KMS-11 (cell line): ENCODE measurements around the gene MEST.
"Not testable (repeated sequence)": the region's sequence is repeated elsewhere in the genome, so short reads cannot be mapped to it uniquely, and the experiment has no call there.

Experiments
- H2AFZ ChIP-seq: fragments of 200-600 bp; sonication (generic); 2 replicates; pipeline ENCODE4 v1.6.1; 2016; ENCODE audit warnings: antibody characterized with exemption, mixed run types, low read depth
- H3K27ac ChIP-seq: fragments of 200-600 bp; sonication (generic); 2 replicates; pipeline ENCODE4 v1.6.1; 2016; ENCODE audit warnings: mild to moderate bottlenecking, mixed run types
- H3K27me3 ChIP-seq: fragments of 200-600 bp; sonication (generic); 2 replicates; pipeline ENCODE4 v1.6.1; 2017; ENCODE audit warnings: mild to moderate bottlenecking, low read depth, mixed run types, moderate library complexity; ENCODE audit not compliant: insufficient read depth
- H3K36me3 ChIP-seq: fragments of 200-600 bp; sonication (generic); 2 replicates; pipeline ENCODE4 v1.6.1; 2017; ENCODE audit warnings: mild to moderate bottlenecking, mixed run types; ENCODE audit not compliant: insufficient read depth
- H3K4me1 ChIP-seq: fragments of 200-600 bp; sonication (generic); 2 replicates; pipeline ENCODE4 v1.6.1; 2016; ENCODE audit warnings: mild to moderate bottlenecking, low read depth, mixed run types; ENCODE audit not compliant: poor library complexity, severe bottlenecking
- H3K4me2 ChIP-seq: fragments of 200-600 bp; sonication (generic); 2 replicates; pipeline ENCODE4 v1.7.0; 2016; ENCODE audit warnings: mild to moderate bottlenecking, mixed run types
- H3K4me3 ChIP-seq: fragments of 200-600 bp; sonication (generic); IDR thresholded peaks from 2 replicates; pipeline ENCODE4 v1.6.1; 2017; ENCODE audit warnings: low read depth, low read length, mixed read lengths; ENCODE audit not compliant: insufficient read depth
- H3K79me2 ChIP-seq: fragments of 200-600 bp; sonication (generic); 2 replicates; pipeline ENCODE4 v1.6.1; 2016; ENCODE audit warnings: low read depth, mixed run types; ENCODE audit not compliant: insufficient read depth
- H3K9ac ChIP-seq: fragments of 200-600 bp; sonication (generic); 2 replicates; pipeline ENCODE4 v1.6.1; 2016; ENCODE audit warnings: mild to moderate bottlenecking, mixed run types
- H4K20me1 ChIP-seq: fragments of 200-600 bp; sonication (generic); 2 replicates; pipeline ENCODE4 v1.6.1; 2016; ENCODE audit warnings: mild to moderate bottlenecking, mixed run types; ENCODE audit not compliant: insufficient read depth
- CTCF ChIP-seq: fragments of 200-600 bp; sonication (generic); conservative IDR thresholded peaks from 2 replicates; pipeline ENCODE4 v1.6.1; 2017; ENCODE audit warnings: low read depth, mild to moderate bottlenecking, antibody characterized with exemption, low read length, moderate library complexity, mixed read lengths

The MEST gene

GRCh38 chr7:130505753-130506152 is 13.9 kb downstream of the MEST start:
- peaks cover 4% of the 10 kb centered on the region; the same call in 1 of the 2 replicates for H3K36me3 ChIP-seq
- no peak overlapping the region for H3K4me3 ChIP-seq
- H3K4me2 ChIP-seq = no peak overlapping the region
- no peaks in the 10 kb centered on the region for H3K27me3 ChIP-seq
- H3K79me2 ChIP-seq = no peaks in the 10 kb centered on the region
- no peak overlapping the region for H3K27ac ChIP-seq
- no peak overlapping the region for H2AFZ ChIP-seq
- no peak for TF ChIP-seq CTCF
- H4K20me1 ChIP-seq = no peaks in the 10 kb centered on the region
- H3K9ac ChIP-seq = no peak overlapping the region
- H3K4me1 ChIP-seq = peaks cover 7% of the 10 kb centered on the region

- Histone ChIP-seq H3K27ac (no peak overlapping the region), H3K9ac (no peak overlapping the region), H4K20me1 (no peaks in the 10 kb centered on the region), H3K4me3 (no peak overlapping the region), H2AFZ (no peak overlapping the region), H3K4me1 (peaks cover 1% of the 10 kb centered on the region), H3K36me3 (peaks cover 4% of the 10 kb centered on the region; the same call in 1 of the 2 replicates), H3K79me2 (no peaks in the 10 kb centered on the region), H3K27me3 (no peaks in the 10 kb centered on the region), H3K4me2 (no peak overlapping the region)
- TF ChIP-seq CTCF = no peak
Measured at GRCh38 chr7:130506358-130506757, 14.5 kb downstream of the MEST start.

- not testable (repeated sequence) for H4K20me1 ChIP-seq, H3K27ac ChIP-seq, H3K79me2 ChIP-seq, H2AFZ ChIP-seq, H3K4me3 ChIP-seq, H3K27me3 ChIP-seq, H3K36me3 ChIP-seq, H3K4me1 ChIP-seq, H3K9ac ChIP-seq, H3K4me2 ChIP-seq
Measured at GRCh38 chr7:130512038-130512437, 20.2 kb downstream of the MEST start.

- Histone ChIP-seq H3K4me1 (no peaks in the 10 kb centered on the region), H3K27ac (no peak overlapping the region), H2AFZ (no peak overlapping the region), H4K20me1 (no peaks in the 10 kb centered on the region), H3K27me3 (no peaks in the 10 kb centered on the region), H3K36me3 (no peaks in the 10 kb centered on the region), H3K79me2 (no peaks in the 10 kb centered on the region), H3K4me3 (no peak overlapping the region), H3K9ac (no peak overlapping the region), H3K4me2 (no peak overlapping the region)
- no peak for TF ChIP-seq CTCF
Measured at GRCh38 chr7:130513447-130513846, 21.6 kb downstream of the MEST start.

GRCh38 chr7:130515315-130516040 is 23.6 kb downstream of the MEST start:
- Histone ChIP-seq H3K4me2 (no peak overlapping the region), H3K4me1 (no peaks in the 10 kb centered on the region), H3K4me3 (no peak overlapping the region), H3K27me3 (no peaks in the 10 kb centered on the region), H3K36me3 (no peaks in the 10 kb centered on the region), H3K79me2 (no peaks in the 10 kb centered on the region), H3K9ac (no peak overlapping the region), H2AFZ (no peak overlapping the region), H3K27ac (no peak overlapping the region), H4K20me1 (no peaks in the 10 kb centered on the region)
- TF ChIP-seq CTCF = no peak
